Measurements from ENCODE around the gene TOPORS.

GRCh38 chr9:32545884-32546283 is 6.5 kb downstream of the TOPORS start:
- TF ChIP-seq GATA2 (IDR thresholded peaks at IDR 0.05; ENCODE audit: low read depth, low read length) (no peak), GATA3 (IDR thresholded peaks at IDR 0.05; ENCODE audit: low read depth, low read length) (no peak)

Measured in SH-SY5Y (cell line).